SK-MEL-5 (cell line): ENCODE results near the gene ITGA3. TPM values are rescaled to one million over a fixed set of nuclear protein-coding genes. Genes with fewer than 3 reads are reported as not detected.
"Not testable (repeated sequence)": the region's sequence is repeated elsewhere in the genome, so short reads cannot be mapped to it uniquely, and the experiment has no call there.

Experiments
- DNase-seq: peaks from one replicate; pipeline ENCODE4 v3.0.0-alpha.2; 2016; ENCODE audit warnings: low read depth, low spot score
- in situ Hi-C: cut with HindIII; loops from 2 replicates; pipeline ENCODE4 v1.10.0; 2016; ENCODE audit warnings: low sequenced_read_pairs, high pct_unique_total_duplicates, low pct_unique_long_range_greater_than_20kb
- total RNA-seq: library from RNA; depleted of rRNA; stranded (reverse); fragments of >200 nt; shearing (Covaris generic); gene quantifications from 2 replicates; pipeline ENCODE4 v1.2.3, GENCODE V29; 2014

Gene ITGA3
- total RNA-seq, 1 experiment from 2014 or later, result 25.1 TPM

DNA sequence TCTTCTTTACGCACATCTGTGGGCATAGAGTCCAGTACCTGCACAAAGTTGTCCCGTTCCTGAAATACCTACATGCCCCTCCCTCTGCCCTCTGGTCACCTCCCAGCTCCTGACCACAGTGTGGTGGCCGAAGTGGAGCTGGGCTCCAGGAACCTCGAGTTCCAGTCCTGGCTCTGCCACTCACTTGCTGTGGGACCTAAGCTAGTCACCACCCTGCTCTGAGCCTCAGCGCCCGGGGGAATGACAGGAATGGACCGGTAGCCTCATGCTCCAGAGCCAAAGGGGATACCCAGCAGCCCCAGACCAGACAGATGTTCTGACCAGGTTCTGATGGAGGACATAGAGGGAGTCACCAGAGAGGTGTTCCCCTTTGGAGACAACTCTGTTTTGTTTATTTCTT, 26.7 kb upstream of the ITGA3 start:
- in situ Hi-C loops, result no loop called here
- no peak for DNase-seq

DNA sequence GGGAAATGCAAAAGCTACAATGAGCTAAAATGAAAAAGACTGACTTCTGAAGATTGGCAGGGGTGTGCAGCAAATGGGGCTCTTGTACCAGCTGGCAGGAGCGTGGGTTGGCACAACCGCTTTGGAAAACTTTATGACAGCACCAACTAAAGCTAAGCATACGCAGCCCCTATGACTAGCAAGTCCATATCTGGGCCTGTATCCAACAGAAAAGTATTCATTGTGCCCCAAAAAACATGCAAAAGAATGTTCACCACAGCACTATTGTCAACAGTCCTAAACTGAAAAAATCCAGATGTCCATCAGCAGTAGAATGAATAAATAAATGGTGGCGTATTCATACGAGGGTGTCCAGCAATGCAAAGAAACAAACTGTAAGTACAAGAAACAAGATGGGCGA, 22.6 kb upstream of the ITGA3 start:
- no peak for DNase-seq
- in situ Hi-C loops, result no loop called here

DNA sequence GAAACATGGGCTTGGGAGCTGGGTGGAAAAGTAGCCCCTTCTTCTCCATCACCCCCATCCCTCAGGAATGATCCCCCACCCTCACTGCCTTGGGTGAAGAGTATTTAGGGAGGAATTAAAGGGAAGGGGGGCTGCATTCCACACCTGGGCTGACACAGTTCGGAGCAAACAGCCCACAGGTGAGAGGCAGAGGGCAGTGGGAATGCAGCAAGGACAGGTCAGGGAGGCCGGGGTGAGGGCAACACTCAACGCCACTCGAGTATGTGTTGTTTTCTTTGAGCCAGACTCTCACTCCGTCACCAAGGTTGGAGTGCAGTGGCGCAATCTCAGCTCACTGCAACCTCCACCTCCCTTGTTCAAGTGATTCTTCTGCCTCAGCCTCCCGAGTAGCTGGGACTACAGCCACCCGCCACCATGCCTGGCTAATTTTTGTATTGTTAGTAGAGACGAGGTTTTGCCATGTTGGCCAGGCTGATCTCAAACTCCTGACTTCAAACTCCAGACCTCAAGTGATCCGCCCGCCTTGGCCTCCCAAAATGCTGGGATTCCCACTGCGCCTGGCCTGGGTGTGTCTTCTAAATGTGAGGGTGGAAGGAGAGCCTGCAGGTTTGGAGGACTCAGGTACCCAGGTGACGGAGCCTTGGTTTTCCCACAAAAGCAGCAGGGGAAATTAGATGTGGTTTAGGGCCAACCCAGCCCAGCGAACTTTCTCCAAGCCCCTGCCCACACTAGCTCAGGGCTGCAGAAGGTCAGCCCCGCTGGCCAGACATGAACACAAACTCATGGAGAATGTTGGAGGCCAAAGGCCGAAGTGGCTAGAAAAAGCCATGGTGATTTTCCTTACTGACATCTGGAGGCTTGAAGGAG, 21.2 kb upstream of the ITGA3 start:
- in situ Hi-C loops, result no loop called here
- no peak for DNase-seq

DNA sequence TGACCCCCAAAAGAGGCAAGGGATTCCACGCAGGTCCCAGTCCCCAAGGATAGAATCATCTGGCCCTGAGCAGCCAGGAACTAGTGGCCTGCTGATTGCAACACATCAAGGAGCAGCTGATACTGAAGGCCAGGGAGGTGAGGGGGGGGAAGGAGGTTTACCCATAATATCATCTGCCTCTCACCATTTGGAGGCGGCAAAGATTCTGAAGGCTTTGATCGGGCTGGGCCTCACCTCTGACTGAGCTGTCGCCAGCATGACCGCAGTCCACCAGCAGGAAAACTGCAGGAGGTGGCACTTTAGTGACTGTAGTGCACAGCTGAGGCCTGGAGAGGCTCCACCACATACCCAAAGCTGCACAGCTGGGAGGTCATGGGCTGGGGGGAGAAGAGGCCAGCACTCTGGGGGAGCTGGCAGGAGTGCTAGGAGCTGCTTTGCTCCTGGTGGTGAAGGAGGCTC, 20.5 kb upstream of the ITGA3 start:
- in situ Hi-C loops, result no loop called here
- no peak for DNase-seq

DNA sequence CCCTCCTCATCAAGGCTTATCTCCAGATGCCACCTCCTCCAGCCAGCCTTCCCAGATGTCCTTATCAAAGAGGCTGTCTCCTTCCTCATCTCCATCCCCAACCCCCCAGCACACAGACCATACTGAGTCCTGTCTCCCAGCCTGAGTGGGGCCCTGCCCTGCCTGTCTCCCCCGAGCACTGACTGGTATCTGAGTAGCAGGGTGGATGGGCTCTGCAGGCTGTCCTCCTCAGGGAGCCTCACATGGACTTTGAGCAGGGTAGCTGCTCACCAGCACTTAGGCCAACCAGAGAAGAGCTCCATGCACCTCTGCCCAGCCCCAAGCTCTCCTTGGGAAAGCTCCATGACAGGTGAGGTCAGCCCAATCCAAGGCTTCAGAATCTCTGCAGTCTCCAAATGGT, 20.0 kb upstream of the ITGA3 start:
- in situ Hi-C loops, result no loop called here
- no peak for DNase-seq

DNA sequence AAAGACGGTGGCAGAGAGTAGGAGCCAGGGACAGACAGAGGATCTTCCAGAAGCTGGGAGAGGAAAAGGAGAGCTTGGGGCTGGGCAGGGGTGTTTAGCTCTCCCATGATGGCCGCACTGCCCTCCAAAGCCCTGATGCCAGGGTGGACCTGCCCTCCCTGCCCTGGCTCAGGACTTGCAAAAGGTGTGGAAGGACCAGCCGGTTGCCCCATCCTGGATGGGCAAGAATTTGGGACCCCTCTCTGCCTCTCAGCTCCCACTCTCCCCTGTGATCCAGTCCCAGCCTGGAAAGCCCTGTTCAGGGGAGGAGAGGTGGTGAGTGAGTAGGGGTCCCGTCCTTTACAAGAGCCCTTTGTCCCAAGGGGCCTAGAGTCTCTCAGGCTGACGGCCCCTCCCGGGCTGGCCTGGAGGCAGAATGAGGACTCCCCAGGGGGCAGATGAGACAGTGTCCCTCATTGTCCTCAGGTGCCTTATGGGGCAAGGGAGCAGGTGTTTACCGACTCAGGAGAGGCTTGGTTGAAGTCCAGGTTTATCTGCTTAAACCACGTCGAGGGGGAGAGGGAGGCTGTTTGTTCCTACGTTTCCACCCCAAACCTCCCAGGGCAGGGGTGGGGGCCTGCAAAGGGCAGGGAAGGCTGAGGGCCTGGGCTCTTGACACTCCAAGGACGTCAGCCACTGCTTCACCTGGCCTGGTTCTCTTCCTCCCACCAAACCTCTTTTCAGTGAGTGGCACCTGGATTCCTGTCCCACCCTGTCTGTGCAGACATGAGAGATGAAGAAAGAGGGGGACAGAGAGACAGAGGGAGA, 19.3 kb upstream of the ITGA3 start:
- no peak for DNase-seq
- in situ Hi-C loops, result no loop called here

DNA sequence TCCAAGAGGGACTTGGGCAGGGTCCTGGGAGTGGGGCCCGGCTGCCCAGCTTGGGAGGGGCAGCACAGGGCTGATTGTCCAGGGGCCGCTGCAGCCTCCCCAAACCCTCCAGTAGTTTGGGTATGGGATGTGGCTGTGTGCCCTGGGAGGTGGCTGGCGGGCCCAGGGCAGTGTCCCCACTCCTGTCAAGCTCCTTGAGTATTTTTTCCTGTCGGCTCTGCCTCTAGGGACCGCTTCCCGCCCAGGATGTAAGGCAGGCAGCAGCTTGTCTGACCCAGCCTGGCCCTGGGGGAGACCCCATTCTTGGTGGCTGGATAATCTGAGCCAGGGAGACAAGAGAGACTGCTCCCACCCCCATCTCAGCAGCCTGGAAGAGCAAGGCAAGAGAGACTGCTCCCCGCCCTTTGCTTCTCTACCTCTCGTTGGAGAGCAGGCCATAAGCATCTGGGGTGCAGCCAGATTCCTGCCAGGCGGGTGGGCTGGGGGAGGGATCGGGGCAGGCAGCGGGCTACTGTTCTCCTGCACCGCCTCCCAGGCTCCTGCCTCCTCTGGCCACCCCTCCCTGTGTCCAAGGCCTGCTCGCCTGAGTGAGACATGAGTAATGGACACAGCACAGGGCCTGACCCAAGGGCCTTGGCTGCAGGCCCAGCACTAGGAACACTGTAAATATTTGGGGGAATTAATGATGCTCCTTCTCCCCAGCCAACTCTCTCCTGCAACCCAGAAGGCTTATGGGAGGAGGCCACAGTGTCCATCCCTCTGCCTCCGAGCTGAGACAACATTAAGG, 18.4 kb upstream of the ITGA3 start:
- in situ Hi-C loops, result no loop called here
- DNase-seq, result no peak

DNA sequence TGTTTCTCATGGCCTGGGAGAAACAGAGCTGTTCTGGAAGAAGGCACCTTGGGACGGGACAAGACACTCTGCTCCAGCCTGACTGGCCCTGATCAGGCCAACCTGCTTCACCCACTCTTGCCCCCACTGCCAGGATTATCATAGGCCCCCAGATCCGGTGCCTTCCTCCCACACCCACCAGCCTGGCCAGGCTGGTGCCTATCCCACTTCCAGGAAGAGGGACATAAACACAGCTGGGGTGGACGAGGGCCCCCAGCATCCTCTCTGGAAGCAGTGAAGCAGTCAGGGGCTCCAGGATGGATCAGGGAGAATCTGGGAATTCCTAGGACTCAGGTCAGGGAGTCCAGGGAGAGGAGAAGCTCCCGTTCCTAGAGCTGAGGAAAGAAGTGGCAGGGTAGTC, 16.9 kb upstream of the ITGA3 start:
- no peak for DNase-seq
- in situ Hi-C loops, result no loop called here

DNA sequence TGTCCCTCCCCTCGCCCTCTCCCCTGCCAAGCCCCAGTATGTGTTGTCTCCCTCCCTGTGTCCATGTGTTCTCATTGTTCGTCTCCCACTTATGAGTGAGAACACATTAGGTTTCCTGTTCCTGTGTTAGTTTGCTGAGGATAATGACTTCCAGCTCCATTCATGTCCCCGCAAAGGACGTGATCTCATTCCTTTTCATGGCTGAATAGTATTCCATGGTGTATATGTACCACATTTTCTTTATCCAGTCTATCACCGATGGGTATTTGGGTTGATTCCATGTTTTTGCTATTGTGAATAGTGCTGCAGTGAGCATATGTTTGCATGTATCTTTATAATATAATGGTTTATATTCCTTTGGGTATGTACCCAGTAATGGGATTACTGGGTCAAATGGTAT, 15.4 kb upstream of the ITGA3 start:
- in situ Hi-C loops, DNase-seq: not testable (repeated sequence)

DNA sequence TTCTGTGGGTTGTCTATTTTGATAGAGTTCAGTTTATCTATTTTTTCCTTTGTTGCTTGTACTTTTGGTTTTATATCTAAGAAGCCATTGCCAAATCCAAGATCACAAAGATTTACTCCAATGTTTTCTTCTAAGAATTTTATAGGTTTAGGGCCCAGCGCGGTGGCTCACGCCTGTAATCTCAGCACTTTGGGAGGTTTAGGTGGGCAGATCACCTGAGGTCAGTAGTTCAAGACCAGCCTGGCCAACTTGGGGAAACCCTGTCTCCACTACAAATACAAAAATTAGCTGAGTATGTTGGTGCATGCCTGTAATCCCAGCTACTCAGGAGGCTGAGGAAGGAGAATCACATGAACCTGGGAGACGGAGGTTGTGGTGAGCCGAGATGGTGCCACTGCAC, 13.7 kb upstream of the ITGA3 start:
- in situ Hi-C loops, result no loop called here
- no peak for DNase-seq

DNA sequence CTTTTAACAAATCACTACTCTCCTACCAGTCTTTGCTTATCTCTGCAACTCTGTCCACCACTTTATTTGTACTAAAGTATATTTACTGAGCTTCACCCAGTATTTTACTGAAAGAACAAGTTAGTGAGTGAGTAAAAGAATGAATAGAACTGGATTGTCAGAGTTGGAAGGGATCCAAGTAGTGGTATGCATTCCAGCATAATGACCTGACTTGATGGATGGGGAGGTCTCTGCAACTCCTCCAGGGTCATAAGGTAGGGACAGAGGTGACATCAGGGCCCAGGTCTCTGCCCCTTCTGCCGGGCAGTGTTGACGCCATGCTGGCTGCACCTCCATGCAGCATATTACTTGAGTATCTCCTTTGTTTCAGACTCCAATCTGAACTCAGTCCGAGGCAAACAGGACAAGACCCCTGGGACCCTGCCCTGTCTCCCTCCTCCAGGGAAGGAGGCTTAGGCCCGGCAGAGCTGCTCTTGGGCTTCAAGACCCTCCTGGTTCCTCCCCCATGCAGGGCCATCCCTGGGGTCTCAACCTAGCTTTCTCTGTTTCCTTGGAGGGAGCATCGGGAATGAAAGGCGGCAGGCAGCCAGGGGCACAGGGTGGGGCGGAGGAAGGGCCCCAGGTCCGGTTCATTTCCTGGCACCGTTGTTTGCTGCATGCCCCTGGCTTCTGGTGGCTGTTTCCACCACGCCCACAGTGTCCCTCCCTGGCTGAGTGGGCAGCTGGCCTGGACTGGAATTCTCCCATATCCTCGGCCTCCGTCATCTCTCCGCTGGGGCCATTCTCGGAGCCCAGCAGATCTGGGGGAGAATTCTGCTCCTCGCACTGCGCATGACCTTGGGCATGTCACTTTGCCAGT, 12.4 kb upstream of the ITGA3 start:
- in situ Hi-C loops, result no loop called here
- DNase-seq, result no peak

DNA sequence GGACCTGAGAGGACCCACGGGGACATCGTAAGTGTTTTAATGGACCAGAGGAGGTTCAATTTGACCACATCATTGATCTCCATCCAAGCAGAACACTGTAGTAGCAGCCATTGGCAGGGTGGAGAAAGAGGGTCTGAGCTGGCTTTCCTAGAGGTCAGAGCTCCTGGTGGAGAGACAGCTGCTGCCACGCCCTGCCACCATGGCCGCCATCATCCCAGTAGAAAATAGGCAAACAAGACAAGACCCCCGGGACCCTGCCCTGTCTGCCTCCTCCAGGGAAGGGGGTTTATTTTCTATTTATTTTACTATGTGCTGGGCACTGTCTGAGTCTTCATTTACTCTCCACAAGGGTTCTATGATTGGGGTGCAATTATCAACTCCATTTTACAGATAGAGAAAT, 11.4 kb upstream of the ITGA3 start:
- in situ Hi-C loops, result no loop called here
- DNase-seq, result no peak

DNA sequence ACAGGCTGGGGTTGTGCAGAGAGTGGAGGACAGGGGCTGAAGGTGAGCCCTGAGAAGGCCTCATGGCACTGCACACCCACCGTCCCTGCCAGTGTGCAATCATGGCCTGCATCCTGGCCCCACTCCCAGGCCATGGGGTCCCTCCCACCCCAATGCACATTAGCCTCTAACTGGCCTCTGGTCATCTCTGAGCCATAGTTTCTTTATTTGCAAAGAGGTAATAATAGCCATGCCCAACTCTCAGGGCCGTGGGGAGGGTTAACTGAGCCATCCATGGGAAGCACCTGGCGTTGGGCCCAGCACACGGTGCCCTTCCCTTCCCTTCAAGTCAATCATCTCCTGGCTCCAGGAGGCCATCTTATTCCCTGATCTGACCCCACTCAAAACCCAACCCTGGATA, 10.8 kb upstream of the ITGA3 start:
- no peak for DNase-seq
- in situ Hi-C loops, result no loop called here

DNA sequence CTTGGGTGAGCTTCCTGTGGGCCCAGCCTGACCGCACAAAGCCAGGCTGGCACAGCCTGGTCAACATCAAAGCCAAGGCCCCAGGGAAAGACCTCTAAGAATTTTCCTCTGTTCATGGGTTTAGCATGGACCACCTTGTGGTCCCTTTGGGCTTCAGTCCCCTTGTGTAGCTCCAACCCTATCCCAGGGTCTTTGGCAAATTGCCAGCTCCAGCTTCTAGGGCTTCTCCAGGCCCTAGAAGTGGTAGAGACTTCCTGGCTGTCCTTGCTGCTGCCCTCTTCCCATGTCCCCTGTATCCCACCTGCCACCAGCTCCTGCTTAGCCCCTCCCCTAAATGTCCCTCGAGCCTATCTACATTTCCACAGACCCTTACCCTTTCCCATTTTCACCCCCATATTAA, 9.7 kb upstream of the ITGA3 start:
- DNase-seq, result no peak
- in situ Hi-C loops, result no loop called here

DNA sequence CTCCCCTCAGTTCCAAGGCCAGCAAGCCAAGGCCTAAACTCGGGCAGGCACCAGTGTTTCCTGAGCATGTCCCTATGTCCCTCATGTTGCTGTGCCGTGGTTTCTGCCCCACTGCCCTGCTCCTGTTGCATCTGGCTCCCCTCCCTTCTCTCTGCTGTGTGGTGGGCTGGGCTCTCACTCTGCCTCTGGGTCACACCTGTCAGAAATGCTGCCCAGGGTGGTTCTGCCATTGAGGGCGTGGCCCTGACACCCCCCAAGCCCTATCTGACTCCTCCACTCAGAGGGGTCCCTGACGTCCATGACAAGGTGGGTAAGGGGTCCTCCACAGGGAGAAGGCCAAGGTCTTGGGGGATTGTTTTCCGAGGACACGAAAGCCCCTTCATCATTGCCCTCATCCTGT, 9.2 kb upstream of the ITGA3 start:
- DNase-seq, result no peak
- in situ Hi-C loops, result no loop called here

DNA sequence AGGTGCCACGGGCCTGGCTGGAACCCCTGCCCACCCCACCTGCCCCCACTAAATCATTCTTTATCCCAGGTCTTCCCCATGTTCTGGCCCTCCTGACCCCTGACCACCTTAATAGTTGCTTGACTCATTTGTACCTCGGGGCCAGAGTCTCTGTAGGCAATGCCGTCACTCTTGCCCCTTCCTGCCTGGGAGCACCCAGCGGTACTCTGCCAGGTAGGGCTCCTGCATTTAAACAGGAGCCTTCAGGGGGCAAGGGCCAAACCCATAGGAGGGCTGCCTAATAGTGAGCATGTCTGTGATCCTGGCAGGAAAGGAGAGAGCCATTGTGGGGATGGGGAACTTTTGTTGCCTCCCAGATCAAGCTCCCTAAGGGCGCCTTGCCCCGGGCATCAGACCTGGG, 8.8 kb upstream of the ITGA3 start:
- no peak for DNase-seq
- in situ Hi-C loops, result no loop called here

DNA sequence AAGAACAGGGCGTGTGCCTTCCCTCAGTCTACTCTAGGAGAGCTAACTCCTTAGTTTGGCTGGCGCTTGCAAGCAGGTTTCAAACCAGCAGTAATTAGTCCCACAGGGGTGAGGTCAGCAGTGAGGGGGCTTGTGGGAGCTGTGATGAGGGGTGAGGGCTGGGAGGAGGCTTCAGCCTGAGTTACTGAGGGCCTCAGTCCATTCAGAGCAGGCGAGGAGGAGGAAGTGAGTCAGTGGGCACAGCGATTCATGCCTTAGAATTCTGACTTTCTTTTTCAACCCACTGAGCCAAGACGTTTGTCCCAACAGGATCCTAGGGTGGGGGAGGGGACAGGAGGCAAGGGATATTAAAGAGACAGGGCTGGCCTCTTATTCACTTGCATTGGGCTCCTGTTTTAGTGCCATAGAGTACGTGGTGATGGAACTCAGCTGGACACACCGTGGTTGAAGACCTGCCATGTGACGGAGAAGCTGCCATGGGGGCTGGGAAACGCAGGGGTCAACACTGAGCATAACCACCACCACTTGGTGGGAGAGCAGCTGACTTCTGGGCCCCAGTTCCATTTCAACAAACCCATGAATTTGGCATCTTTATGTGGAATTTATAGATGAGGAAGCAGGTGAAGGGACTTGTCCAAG, 8.3 kb upstream of the ITGA3 start:
- no peak for DNase-seq
- in situ Hi-C loops, result no loop called here
